ENCODE results near the gene CCDC178.

- no peak for TF ChIP-seq CTCF (IDR thresholded peaks at IDR 0.05; ENCODE audit: poor library complexity)
- TF ChIP-seq EZH2phosphoT487 (IDR thresholded peaks at IDR 0.05; ENCODE audit: low read depth, severe bottlenecking, unreplicated experiment): no peak
Observed at GRCh38 chr18:32975163-32975436, 465.4 kb downstream of the CCDC178 start.
